HTR-8/SVneo (cell line): ENCODE results near the gene SPARC.
"Not testable (repeated sequence)": the region's sequence is repeated elsewhere in the genome, so short reads cannot be mapped to it uniquely, and the experiment has no call there.

Experiments
- DNase-seq: peaks from one replicate; pipeline ENCODE4 v3.0.0; 2011; ENCODE audit warnings: low spot score, mixed read lengths; ENCODE audit not compliant: insufficient read length
- FAIRE-seq: peaks from 2 replicates; lab custom pipeline; 2011; peaks lifted over from hg19 to GRCh38; lab: Jason Lieb, UNC

SPARC gene

DNA sequence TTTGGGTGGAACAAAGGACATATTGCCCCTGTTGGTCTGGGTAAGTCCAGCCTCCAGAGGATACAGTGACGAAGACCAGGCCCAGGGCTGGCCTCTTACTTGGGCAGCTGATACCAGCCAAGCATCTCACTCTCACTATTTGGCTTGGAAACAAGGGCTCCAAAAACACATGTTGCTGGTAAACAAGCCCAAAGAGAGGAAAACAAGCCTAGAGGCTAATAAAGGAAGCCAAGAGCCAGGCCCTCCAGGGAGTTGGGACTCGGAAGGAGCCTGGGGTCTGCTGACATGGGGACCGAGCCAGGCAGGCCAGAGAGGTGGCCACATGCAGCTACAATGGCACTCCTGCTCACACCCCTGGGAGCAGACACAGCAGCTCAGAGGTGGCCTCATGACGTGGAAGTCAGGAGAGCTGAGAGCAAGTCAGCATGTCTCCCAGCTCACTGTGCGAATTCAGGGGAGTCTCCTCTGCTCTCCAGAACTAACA, 5.7 kb downstream of the SPARC start:
- no peak for DNase-seq

DNA sequence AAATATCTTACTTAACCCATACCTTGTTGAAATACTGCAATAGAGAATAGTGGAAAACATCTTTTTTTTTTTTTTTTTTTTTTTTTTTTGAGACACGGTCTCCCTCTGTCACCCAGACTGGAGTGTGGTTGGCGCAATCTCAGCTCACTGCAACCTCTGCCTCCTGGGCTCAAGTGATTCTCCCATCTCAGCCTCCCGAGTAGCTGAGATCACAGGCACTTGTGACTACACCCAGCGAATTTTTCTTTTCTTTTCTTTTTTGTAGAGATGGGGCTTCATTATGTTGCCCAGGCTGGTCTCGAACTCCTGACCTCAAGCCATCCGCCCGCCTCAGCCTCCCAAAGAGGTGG, 6.6 kb downstream of the SPARC start:
- DNase-seq, FAIRE-seq: not testable (repeated sequence)

More for the DNA sequence above, 5.7 kb downstream of the SPARC start:
- no peak for FAIRE-seq

DNA sequence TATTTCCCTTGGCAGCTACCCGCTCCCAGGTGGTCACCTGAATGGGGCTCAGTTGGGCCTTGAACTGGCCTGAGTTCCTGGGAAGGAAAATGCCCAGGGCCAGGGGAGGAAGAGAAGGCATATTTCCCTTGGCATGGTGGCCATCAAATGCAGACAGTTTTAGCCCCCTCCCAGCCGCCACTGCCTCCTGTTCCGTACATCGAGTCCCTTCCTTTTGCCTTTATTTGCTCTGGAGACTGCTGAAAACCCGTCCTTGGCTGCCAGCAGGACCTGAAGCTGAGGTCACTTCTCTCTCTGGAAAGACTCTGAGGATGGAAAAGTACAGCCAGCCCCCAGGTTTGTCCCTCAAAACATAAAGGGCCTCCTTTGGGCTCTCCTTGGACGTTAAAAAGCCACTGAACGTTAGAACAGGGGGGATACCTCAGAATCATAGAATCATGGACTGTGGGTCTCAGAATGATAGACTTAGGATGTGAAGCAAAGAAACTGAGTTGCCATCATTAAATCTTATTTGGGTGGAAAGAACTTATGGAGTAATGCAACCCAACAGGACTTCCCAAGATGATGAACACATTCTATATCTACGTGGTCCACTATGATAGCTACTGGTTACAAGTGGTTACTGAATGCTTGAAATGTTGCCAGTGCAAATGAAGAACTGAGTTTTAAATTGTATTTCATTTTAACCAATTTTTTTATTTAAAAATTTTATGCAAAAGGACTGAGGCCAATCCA, 7.1 kb downstream of the SPARC start:
- no peak for DNase-seq
- no peak for FAIRE-seq

DNA sequence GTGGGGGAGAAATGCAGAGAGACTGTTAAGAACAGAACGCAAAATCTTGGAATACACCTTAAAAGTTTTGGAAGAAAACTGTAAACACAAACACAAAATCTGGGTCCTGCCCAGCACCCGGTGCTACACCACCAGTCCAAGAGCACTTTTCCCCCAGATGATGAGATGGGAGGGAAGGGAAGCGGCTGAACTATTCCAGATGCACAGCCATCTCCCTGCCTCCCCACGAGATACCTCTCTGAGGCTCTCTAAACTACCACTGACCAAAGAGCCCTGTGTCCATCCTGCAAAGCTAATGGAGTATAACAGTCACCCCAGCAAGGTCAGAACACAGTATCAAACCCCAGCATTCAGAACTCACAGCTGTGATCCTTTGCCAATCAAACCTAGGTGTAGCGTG, 8.0 kb downstream of the SPARC start:
- FAIRE-seq (no peak), DNase-seq (no peak)

DNA sequence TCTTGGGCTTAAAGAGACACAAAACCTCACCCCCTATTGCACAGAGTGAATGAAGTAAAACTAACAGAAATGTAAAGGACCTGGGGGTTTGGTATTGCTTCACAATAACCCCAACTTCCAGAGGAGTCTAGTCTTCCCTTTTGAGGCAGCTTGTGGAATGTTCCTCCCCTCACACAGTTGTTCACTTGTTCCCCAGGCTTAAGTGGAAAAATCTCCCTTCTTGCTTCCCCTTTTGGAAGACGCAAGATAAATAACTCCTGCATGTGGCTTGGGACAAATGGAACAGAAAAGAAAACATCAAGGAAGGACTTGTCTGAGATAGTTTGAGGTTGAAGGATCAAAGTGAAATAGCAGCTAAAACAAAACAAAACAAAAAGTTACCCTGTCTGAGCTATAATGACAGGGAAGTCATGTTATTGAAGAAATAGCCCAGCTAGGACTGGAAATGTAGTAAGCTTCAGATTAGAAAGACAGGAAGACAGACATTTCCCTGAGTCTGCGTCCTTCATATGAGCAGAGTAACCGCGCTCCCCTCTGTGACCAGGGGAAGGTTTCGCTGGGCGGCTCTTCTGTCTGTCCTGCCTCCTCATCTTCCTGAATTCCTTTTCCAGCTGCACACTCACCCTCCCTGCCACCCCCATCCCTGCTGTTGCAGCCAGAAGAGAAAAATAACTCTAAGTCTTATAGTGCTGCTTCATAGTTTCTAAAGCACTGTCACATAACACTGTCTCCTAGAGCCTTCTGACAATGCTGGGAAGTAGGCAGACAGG, 8.8 kb downstream of the SPARC start:
- FAIRE-seq (no peak), DNase-seq (no peak)

DNA sequence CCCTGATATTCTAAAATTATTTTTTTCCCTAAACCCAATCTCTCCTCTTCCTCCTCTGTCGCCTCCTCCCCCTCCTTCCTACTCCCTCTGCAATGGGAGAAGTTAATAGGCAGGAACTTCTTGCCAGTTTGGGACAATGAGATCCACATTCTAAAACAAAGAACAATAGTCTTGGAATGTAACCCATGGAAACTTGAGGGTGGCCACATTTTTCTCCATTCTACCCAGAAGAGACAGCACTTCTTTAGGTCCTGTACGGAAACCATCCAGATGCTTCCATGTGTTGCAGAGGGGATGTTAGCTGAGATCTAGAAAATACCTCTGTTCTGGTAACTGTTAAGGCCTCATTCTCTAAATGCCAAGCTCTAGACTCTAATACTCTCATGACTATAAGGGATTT, 10.0 kb downstream of the SPARC start:
- FAIRE-seq = no peak
- no peak for DNase-seq

DNA sequence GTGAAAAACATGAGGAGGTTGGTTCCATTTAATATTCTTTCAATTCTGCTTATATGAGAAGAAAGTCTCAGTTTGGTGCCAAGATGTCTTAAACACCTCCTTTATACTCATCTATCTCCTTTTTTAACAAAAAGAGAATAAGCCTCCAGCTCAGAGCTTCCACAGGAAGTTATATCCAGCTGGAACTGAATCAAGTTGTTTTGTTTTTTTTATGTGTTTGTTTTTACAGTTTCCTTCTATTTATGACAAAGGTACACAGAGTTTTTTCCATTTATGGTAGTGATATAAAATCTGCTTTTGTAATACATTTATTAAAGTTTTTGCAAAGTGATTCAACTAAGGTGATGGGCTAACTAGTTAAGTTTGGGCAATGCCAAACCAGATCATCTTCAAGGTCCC, 10.4 kb downstream of the SPARC start:
- no peak for DNase-seq
- no peak for FAIRE-seq

DNA sequence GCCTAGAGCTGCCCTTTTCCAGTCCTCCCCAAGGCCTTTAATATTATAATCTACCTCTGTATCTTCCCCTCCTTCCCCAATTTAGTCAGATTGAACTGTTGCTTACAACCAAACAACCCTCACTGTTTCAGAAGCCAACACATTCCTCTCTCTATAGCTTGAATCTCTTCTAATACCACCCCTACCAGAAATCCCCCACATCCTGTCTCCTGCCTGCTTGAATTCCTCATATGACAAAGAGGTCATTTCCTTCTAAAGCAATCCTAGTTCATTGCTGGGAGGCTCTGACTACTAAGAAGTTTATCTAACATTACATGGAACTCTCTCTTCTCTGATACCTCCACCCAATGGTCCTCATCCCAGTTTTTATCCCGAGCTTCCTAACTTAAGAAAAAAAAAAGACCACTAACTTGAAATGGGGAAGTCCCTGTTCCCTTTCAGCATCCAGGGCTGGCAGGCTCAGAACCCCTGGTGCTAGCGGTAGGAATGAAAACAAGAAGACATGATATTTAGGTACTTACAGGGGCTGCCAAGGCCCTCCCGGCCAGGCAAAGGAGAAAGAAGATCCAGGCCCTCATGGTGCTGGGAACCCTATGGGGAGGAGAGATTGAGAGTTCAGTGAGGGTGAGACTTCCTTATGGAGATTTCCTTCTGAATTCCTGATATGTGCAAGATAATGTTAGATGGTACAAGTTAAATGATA, 11.0 kb downstream of the SPARC start:
- DNase-seq = peak; percentile 39
- no peak for FAIRE-seq

DNA sequence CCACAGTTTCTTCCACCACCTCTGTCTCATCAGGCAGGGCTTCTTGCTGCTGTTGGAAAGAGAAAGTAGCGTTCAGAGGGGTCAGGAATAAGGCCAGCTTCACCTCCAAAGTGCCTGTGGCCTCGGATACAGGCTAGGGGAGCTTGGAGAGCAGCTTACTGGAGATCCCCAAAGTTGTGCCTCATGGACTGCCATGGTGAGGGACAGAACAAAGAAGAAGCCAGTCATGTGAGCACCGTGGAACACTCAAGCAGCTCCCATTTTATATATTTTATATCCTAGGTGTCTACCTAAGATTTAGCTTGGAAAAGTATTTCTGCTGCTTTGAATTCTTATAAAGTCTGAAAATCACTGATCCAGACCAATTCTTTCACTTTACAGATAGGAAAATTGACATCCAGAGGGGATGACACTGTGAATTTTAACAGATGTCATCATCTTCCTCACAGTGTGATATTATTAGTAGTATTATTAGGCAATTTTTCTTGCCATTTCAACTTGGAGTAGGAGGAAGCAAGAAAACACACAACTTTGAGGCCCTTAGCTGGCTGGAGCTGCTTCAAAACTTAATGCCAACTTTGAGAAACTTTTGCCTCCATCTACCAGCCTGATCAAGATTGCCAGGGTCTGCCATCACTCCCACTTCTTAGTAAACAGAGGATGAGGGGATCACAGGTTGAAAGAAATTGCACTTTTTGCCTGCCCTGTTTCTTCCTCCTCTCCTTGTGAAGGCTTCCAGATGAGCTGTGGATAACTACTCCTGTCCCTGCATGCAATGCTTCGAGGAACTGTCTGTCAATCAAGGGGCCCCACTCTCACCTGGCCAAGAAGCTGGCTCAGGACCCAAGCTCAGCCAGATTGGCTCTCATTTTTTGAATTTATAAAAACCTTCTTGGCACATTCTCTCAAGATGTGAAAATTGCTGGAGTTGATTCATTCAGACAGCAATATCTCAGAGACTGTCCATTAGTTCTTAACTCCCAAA, 11.8 kb downstream of the SPARC start:
- DNase-seq = no peak
- no peak for FAIRE-seq

DNA sequence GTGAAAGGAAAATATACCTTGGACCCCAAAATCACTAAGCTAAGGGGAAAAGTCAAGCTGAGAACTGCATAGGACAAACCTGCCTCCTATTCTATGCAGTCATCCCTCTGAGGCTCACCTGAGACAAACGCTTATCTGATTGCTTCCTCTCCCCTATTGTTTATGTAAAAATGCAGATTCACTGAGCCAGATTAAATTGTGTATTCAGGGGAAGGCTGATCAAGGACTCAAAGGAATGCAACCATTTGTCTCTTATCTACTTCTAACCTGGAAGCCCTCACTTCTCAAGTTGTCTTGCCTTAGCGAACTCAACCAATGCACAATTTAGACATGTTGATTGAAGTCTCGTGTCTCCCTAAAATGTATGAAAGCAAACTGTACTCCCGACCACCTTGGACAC, 13.3 kb downstream of the SPARC start:
- DNase-seq (no peak), FAIRE-seq (no peak)

DNA sequence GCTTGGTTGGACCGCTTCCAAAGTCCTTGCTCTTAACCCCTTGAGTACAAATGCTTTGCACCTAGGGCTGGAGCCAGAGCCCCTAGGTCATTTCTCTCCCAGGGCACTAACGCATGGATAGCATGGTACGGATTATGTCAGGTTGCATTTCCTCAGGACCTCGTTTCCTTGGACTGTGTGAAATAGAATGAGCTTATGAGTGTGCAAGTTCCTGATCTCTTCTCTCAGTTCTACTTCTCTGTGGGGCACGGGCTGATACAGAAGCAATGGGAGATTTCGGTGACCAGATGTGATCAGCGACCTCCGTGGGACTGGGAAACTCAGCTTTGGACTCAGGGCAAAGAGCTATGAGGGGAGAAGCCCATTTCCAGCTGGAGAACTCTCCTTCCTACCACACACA, 14.2 kb downstream of the SPARC start:
- no peak for DNase-seq
- no peak for FAIRE-seq

DNA sequence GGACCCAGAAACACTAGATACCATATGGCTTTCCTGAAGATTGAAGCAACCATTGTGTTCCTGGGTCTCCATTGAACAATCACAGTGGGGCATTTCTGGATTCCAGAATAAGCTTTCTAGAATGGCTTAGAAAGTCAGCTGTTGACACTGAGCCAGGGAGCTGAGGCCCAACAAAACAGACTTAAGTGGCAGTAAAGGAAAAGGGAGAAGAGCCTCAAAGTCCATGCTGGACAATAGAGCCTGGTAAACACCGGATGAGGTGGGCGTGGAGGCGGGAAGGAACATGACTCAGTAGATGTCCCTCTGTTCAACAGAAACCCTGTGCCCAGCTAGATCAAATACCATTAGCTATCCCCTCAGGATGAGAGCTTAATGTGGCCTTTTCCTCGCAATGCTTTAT, 14.8 kb downstream of the SPARC start:
- DNase-seq (no peak), FAIRE-seq (no peak)

DNA sequence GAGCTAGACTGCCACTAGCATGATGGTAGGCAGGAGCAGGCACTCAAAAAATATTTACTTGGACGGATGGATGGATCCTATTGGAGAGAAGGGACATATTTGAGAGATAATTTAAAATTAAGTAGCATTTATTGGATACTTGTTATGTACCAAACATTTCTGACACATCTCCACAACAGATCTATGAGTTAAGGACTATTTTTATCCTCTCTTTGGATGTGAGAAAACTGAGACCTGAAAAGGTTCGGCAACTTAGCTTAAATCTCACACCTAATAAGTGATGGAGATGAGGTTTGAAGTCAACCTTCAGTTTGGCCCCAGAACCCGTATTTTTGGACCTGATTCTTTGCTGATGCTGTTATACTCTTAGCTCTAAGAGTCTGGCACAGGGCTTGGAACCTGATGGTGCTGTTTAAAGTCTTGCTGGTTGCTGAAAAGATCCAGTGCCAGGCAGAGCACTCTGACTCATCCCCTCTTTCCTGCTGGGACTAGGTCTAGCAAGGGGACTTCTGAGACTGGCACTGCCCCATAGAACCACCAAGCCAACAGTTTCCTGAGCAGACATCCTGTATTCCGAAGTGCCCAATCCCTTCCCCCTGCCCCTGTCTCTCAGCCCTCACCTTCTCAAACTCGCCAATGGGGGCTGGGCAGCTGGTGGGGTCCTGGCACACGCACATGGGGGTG, 15.6 kb downstream of the SPARC start:
- FAIRE-seq (no peak), DNase-seq (no peak)

DNA sequence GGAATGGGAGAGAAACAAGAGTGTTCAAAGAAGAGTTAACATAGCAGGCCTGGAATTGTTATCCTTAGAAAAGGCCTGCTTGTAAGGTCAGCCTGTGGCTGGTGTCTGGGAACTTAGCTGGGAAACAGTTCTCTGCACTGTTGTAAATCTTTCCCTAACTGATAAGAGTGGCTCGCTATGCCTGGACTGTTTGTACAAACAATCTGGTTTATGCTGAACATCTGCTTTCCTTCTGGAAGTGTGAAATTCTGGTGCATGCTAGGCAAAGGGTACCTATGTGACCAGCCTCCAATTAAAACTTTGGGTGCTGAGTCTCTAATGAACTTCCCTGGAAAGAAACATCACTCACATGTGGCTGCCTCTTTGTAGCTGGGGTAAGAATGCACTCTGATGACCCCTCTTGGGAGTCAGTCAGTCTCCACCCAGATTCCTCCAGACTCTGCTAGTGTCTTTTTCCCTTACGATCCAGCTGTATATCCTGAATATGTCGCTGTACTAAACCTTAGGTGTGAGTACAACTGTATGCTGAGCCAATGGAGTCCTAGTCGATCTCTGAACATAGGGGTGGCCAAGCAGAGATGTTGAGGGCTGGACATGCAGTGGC, 16.5 kb downstream of the SPARC start:
- FAIRE-seq = no peak
- DNase-seq = no peak

DNA sequence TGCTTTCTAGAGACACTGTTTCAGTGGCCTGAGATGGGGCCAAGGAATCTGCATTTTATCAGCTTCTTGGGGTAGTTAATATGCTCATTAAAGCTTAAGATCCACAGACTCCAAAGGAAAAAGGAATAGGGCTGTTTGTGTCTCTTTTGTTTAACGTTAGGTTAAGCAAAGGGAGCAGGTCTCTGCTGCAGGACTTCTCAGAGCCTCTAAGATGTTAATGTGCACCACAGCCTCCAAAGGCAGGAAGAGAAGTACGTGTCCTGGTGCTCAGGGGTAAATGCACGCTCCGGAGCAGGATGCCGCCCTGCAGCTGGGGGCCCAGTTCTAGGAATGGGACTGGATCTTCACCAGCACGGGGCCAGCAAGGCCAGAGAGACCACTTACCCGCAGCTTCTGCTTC, 19.6 kb downstream of the SPARC start:
- no peak for DNase-seq
- FAIRE-seq = no peak

DNA sequence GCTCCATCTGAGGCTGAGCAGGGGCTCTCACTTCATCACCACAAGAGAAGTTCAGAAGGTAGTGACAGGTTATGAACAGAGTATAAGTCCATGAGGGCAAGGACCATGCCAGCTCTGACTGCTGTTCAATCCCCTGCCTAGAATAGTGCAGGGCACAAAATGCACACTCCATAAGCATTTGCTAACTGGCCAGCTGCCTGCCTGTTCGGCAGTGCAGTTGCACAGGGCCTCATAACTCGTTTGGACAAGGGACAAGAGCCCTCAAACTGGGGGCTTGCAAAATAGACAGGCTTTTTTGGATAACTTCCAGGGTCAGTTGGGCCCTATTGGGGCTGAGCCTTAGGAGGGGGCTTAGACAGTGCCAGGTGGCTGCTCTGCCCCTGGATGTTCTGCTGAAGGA, 21.1 kb downstream of the SPARC start:
- no peak for FAIRE-seq
- no peak for DNase-seq

DNA sequence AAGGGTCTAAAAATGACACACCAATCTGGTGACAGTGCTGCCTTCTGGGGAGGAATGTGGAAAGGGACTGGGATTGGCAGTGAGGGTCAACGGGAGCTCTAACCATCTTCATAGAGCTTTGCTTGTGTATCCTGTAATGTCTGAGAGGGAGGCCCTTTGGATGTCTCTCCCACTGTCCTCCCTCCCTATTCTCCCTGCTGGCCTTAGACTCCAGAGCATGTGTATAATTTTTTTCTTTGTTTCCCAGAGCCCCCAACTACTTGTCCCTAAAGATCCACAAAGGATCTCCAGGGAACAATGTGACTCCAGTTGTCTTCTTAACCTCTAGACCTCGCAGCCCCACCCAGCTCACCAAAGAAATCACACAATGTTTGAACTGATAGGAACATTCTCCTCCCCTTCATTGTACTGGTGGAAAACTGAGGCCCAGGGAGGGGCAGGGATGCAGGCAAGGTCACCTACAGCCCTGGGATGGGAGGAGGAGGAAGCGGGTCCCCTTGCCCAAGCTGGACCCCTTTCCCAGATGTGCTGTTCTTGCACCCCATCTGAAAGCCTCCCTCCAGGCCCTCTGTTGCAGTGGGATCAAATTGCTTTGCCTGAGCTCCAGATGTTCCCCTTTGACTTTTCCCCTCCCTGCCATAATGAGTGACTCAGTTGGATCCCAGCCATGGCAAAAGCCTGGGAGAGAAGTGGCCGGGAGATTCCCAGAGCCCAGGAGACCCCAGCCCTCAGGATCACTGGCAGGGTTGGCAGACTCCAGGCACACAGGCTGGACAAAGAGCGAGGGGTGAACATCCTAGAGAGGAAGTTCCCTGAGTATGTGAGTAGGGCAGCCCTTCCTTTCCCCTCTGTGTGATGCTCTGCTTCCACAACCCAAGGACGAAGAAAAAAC, 21.8 kb downstream of the SPARC start:
- FAIRE-seq = no peak
- no peak for DNase-seq
